ENCODE results near the gene EIF5. TPM values are rescaled to one million over a fixed set of nuclear protein-coding genes. Genes with fewer than 3 reads are reported as not detected.

The EIF5 gene
- total and polyA plus RNA-seq, 2 experiments from 2014 or later: 151 to 331 TPM

GRCh38 chr14:103293465-103293864, 40.6 kb upstream of the EIF5 start:
- Histone ChIP-seq H3K4me2 (no peak overlapping the region), H2AFZ (no peak overlapping the region), H3K36me3 (replicated peaks; ENCODE audit: insufficient read depth, low read depth) (no peaks in the 10 kb centered on the region), H3K27ac (no peak overlapping the region), H4K20me1 (ENCODE audit: insufficient read depth, poor library complexity, severe bottlenecking) (no peaks in the 10 kb centered on the region), H3K4me1 (ENCODE audit: insufficient read depth) (no peaks in the 10 kb centered on the region), H3K9me2 (replicated peaks; ENCODE audit: insufficient read depth) (no peaks in the 10 kb centered on the region), H3K27me3 (no peaks in the 10 kb centered on the region), H3K79me2 (no peaks in the 10 kb centered on the region), H3K4me3 (no peak overlapping the region), H3K9me3 (ENCODE audit: low read depth) (no peaks in the 10 kb centered on the region)
- TF ChIP-seq CTCF (IDR thresholded peaks at IDR 0.05; ENCODE audit: poor library complexity) (no peak), EZH2 (IDR thresholded peaks at IDR 0.05; ENCODE audit: borderline replicate concordance) (no peak), EZH2phosphoT487 (IDR thresholded peaks at IDR 0.05; ENCODE audit: low read depth, severe bottlenecking, unreplicated experiment) (no peak)
- 95% methylated on average over 6 of the region's 7 CpGs for WGBS (ENCODE audit: low lambda C conversion rate, missing lambda C conversion rate)
- no peak for DNase-seq (ENCODE audit: low spot score)

DNA sequence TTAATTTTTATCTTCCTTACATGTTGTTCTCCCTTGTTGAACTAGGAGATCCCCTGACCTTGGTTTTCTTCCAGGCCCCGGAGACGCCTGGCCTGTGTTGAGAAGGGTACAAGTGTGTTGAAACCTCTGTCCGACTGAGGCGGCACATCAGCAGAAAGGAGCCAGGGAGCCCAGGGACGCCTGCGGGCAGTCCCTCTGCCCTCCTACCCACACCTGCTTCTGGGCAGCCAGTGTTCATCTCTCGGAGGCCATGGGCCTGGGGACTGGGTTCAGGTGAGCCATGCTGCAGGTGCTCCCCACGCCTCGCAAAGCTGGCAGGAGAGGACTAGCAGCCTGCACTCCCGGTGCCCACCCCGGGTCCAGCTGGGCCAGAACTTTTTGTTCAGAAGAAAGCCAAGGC, 39.9 kb upstream of the EIF5 start:
- TF ChIP-seq EZH2phosphoT487 (IDR thresholded peaks at IDR 0.05; ENCODE audit: low read depth, severe bottlenecking, unreplicated experiment): no peak
- no peak for TF ChIP-seq CTCF (IDR thresholded peaks at IDR 0.05; ENCODE audit: poor library complexity)
- TF ChIP-seq EZH2 (IDR thresholded peaks at IDR 0.05; ENCODE audit: borderline replicate concordance): no peak

DNA sequence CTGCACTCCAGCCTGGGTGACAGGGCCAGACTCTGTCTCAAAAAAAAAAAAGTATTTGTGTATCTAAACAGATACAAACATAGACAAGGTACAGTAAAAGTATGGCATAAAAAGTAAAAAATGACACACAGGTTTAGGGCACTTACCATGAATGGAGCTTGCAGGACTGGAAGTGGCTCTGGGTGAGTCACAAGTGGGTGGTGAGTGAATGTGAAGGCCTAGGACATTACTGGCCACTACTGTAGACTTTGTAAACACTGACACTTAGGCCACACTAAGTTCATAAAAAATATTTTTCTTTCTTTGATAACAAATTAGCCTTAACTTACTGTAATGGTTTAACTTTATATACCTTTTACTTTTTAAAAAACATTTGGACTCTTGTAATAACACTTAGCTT, 38.0 kb upstream of the EIF5 start:
- Histone ChIP-seq H3K4me3 (no peak overlapping the region), H3K9me3 (ENCODE audit: low read depth) (no peaks in the 10 kb centered on the region), H3K4me2 (no peak overlapping the region), H3K79me2 (no peaks in the 10 kb centered on the region), H3K27me3 (no peaks in the 10 kb centered on the region), H3K4me1 (ENCODE audit: insufficient read depth) (no peaks in the 10 kb centered on the region), H3K36me3 (replicated peaks; ENCODE audit: insufficient read depth, low read depth) (no peaks in the 10 kb centered on the region), H3K27ac (no peak overlapping the region), H4K20me1 (ENCODE audit: insufficient read depth, poor library complexity, severe bottlenecking) (no peaks in the 10 kb centered on the region), H3K9me2 (replicated peaks; ENCODE audit: insufficient read depth) (no peaks in the 10 kb centered on the region), H2AFZ (no peak overlapping the region)
- DNase-seq (ENCODE audit: low spot score): peak; percentile 51
- TF ChIP-seq CTCF (IDR thresholded peaks at IDR 0.05; ENCODE audit: poor library complexity) (no peak), EZH2 (IDR thresholded peaks at IDR 0.05; ENCODE audit: borderline replicate concordance) (no peak), EZH2phosphoT487 (IDR thresholded peaks at IDR 0.05; ENCODE audit: low read depth, severe bottlenecking, unreplicated experiment) (no peak)

More for the DNA sequence above, 39.9 kb upstream of the EIF5 start:
- no peak overlapping the region for H3K27ac ChIP-seq
- H3K4me2 ChIP-seq: no peak overlapping the region
- H4K20me1 ChIP-seq (ENCODE audit: insufficient read depth, poor library complexity, severe bottlenecking): no peaks in the 10 kb centered on the region
- WGBS (ENCODE audit: low lambda C conversion rate, missing lambda C conversion rate): 93% methylated on average over 11 of the region's 11 CpGs
- no peak overlapping the region for H3K4me3 ChIP-seq
- no peak for DNase-seq (ENCODE audit: low spot score)
- H3K4me1 ChIP-seq (ENCODE audit: insufficient read depth): no peaks in the 10 kb centered on the region
- H3K79me2 ChIP-seq: no peaks in the 10 kb centered on the region
- no peaks in the 10 kb centered on the region for H3K9me3 ChIP-seq (ENCODE audit: low read depth)
- no peaks in the 10 kb centered on the region for H3K36me3 ChIP-seq (replicated peaks; ENCODE audit: insufficient read depth, low read depth)
- H2AFZ ChIP-seq: no peak overlapping the region
- H3K9me2 ChIP-seq (replicated peaks; ENCODE audit: insufficient read depth): no peaks in the 10 kb centered on the region
- H3K27me3 ChIP-seq: no peaks in the 10 kb centered on the region

DNA sequence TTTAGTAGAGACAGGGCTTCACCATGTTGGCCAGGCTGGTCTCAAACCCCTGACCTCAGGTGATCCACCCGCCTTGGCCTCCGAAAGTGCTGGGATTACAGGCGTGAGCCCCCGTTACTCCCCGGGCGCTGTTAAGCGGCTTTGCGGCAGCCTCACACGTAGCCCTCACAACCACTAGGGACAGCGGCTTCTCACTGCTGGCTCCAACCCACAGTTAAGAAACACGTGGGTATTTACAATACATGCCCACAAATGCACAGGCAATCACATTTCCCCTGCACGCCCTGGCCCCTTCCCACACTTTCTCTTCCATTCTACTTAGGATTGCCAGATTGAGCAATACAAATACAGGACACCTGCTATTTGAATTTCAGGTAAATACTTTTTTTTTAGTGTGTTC, 37.0 kb upstream of the EIF5 start:
- Histone ChIP-seq H3K4me2 (no peak overlapping the region), H3K9me3 (ENCODE audit: low read depth) (no peaks in the 10 kb centered on the region), H3K9me2 (replicated peaks; ENCODE audit: insufficient read depth) (no peaks in the 10 kb centered on the region), H3K36me3 (replicated peaks; ENCODE audit: insufficient read depth, low read depth) (no peaks in the 10 kb centered on the region), H3K79me2 (no peaks in the 10 kb centered on the region), H3K27me3 (no peaks in the 10 kb centered on the region), H2AFZ (no peak overlapping the region), H3K27ac (no peak overlapping the region), H4K20me1 (ENCODE audit: insufficient read depth, poor library complexity, severe bottlenecking) (no peaks in the 10 kb centered on the region), H3K4me3 (no peak overlapping the region), H3K4me1 (ENCODE audit: insufficient read depth) (no peaks in the 10 kb centered on the region)
- DNase-seq (ENCODE audit: low spot score): no peak
- TF ChIP-seq EZH2phosphoT487 (IDR thresholded peaks at IDR 0.05; ENCODE audit: low read depth, severe bottlenecking, unreplicated experiment) (no peak), EZH2 (IDR thresholded peaks at IDR 0.05; ENCODE audit: borderline replicate concordance) (no peak), CTCF (IDR thresholded peaks at IDR 0.05; ENCODE audit: poor library complexity) (no peak)
- WGBS (ENCODE audit: low lambda C conversion rate, missing lambda C conversion rate): 69% methylated on average over 12 of the region's 12 CpGs

Measured in hepatocyte (in vitro differentiated cells).